ENCODE data around the gene TADA1.
A peak's percentile ranks its signal among the peaks of the same experiment; 100 is the strongest.
"Not testable (repeated sequence)": the region's sequence is repeated elsewhere in the genome, so short reads cannot be mapped to it uniquely, and the experiment has no call there.

TADA1 gene

DNA sequence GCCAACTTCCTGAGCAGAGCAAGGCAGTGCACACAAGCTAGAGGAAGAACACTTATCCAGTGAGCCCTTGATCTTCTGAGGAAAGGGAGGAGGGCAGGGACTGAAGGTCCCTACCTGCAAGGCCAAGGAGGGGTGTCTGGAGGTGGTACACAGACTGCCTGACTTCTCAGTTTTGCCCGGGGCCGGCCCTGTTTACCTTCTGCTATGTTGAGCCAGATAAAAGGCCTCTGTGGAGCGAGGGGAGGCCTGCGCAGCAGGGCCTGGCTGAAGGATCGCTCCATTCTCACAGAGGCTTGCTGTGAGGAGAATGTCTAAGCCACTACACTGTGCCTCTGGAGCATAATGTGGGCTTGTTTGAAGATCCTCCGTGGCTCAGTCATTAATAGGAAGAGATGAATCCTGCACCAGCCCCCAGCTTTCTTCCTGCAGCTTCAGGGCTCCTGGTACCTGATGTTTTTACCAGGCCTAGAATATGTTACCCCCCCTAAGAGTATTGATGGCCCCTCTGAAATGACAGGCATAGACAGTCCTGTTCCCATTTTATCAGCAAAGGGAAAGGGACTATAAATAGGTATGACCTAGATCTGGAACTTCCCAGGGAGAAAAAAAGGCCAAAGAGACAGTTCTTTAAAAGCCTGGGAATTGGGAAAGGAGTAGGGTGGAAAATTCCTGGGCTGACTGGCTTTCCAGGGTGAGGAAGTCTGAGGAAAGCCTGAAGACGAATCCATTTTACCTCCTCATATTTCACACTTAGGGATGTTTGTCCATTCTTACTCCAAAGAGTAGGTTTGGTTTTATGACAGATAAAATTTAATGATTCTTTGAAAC, 32.1 kb downstream of the TADA1 start:
- DNase-seq (ENCODE audit: low read depth in 3 of 3): no peak

DNA sequence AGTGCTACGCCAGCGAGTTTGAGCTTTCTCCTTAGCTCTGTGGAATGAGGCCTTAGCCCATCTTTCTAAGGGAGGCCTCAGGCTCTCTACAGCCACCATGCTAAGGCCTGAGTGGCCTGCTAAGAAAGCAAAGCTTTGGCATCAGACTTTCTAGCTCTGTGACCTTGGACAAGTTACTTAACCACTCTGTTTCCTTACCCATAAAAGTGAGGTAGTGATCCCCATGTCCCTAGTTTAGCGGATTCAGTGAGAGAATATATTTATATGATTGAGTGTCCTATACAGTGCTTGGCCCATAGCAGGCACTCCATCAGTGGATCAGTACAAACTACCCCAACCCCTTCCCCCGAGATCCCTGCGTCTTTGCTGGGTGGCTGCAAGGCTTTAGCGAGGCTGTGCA, 32.7 kb downstream of the TADA1 start:
- DNase-seq (ENCODE audit: low read depth in 3 of 3): no peak

DNA sequence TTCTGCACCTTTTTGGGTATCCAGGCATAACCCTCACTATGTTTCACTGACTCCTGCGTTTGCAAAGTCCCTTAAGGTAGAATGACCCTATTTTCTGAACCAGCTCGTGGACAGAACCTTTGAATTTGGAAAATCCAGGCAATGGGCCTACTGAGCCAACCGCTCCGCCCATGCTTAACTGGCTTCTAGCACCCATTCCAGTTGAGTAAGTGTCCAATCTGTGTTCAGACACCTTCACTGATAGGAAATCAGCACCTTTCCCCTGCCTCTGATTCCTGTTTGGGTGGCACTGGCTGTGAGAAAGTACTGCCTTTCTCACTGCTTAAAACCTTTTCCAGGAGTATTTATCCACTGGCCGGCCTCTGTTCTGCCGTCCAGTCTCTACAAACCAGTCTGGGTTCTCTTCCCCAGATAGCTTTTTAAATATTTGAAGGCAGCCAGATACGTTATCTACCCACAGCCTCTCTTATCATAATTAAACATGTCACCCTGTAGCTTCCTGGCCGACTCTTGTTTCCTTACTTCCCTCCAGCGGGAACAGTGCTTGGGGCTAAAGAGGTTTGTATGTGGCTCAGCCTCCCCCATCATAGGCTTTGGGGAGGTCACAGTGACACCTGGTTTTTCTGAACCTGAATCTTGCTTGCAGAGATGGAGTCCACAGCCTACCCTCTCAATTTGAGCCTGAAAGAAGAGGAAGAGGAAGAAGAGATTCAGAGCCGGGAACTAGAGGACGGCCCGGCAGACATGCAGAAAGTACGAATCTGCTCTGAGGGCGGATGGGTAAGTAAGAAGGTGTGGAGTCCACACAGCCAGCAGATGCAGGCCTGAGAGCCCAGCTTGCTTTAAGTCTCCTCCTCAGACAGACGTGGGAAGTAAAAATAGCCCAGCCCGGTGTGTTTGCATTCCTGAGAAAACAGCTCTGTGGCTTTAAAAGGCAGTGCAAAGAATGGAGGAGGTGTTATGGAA, 35.5 kb downstream of the TADA1 start:
- DNase-seq (ENCODE audit: low read depth in 3 of 3): no peak

DNA sequence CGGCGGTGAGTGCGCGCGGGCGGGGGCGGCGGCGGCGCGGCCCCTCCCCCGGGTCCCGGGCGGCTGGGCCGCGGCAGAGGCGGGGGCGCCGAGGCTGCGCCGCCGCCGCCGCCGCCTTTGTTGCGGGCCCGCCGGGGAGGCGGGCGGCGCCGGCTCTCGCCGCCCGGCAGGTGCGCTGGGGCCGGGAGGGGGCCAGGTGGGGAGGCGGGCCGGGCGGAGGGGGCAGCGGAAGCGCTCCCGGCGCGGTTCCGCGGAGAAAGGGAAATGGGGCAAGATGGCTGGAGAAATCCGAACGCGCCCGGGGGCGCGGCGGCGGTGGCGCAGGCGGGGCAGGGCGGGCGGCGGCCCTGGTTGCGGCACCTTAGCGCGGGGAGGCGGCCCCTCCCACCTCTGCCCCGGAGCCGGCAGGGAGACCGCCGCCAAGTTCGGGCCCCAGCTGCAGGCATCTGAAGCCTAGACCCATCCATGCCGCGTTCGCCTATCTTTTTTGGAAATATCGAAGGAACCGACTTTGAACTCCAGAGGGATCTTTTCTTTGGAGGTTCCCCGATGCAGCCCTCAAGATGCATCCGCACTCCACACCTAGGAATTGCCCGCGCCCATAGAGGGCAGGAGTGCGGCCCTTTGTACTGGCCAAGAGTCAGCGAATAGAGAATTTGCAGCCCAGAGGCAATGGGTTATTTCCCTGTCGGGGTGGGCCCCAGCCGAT, 36.3 kb downstream of the TADA1 start:
- DNase-seq (ENCODE audit: low read depth in 3 of 3): peak; percentile 22 to 33 (median 25)

DNA sequence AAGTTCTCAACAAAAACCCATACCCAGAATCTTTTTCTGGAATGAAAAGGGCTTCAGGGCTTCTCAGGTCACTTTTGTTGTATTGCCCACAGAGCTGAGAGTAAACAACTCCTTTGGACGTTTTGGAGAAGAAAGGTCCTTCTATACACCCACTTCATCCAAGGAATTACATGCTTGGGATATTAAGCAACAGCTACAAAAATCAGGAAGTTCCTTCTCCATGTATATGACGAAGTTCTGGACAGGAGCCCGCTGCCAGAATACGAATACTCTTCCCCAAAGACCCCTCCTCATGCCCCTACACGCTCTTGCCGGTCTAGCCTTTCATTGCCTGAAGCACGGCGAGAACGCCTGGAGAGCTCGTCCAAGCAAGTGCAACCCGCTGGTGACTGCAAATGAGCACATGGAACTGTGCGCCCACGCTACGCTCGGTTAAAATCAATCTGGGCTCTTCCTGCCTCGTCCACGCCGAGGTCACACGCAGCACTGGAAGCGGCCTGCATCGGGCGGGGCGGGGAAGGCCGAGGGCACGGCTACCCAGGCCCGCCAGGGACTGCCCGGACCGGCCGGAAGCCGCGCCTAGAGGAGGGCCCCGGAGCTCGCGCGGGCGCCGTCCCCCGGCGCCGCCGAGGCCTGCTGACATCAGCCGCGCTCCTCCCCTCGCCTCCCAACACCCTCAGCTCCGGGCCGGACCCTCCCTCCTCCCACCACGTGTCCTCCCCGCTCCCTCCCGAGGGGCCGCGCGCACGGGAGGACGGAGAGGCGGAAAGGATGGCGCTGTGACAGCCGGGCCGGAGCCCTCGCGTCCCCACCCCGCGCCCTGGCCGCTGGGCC, 37.1 kb downstream of the TADA1 start, which contains the start of gene POGK:
Gene POGK (plus strand): TSS at position 710 of the 834 bp plus-strand sequence. CDS start 1,482 bp downstream, outside the sequence.
- DNase-seq (ENCODE audit: low read depth in 3 of 3): peak; percentile 61 to 74 (median 74)

DNA sequence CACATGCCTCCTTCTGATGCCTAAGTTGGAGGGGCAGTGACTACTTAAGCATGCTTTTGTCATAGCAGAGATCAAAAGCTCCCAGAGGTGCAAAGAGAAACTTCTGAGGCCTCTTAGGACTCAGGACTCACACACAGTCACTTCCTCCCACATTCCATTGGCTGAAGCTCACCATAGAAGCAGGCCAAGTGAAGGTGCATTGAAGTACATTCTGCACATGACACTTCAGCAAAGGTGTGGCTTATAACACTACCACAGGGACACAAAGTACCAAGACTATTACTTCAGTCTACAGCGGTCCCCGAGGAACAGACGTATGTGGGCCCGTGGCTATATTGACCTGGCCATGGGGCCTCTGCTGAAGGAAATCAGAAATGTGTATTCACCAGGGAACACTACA, 39.3 kb downstream of the TADA1 start:
- DNase-seq (ENCODE audit: low read depth in 3 of 3): no peak

DNA sequence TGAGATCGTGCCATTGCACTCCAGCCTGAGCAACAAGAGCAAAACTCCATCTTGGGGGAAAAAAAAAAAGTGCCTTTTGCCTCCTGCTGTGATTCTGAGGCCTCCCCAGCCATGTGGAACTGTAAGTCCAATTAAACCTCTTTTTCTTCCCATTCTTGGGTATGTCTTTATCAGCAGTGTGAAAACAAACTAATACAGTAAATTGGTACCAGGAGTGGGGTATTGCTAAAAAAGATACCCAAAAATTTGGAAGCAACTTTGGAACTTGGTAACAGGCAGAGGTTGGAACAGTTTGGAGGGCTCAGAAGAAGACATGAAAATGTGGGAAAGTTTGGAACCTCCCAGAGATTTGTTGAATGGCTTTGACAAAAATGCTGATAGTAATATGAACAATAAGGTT, 46.3 kb downstream of the TADA1 start:
- DNase-seq (ENCODE audit: low read depth in 3 of 3): not testable (repeated sequence)

DNA sequence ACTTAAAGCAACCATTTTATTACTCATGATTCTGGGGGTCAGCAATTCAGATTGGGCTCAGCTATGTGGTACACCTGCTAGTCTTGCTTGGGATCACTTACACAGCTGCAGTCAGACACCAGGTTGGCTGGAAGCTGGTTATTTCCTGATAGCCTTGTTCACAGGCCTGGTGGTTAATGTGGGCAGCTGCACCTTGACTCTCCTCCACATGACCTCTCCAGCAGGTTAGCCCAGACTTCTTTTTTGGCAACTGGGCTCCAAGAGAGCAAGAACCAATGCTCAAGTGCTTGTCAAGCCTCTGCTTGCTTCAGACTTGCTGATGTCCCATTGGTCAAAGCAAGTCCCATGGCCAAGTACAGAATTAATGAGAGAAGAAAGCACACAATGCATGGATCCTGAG, 48.6 kb downstream of the TADA1 start:
- no peak for DNase-seq (ENCODE audit: low read depth in 3 of 3)

DNA sequence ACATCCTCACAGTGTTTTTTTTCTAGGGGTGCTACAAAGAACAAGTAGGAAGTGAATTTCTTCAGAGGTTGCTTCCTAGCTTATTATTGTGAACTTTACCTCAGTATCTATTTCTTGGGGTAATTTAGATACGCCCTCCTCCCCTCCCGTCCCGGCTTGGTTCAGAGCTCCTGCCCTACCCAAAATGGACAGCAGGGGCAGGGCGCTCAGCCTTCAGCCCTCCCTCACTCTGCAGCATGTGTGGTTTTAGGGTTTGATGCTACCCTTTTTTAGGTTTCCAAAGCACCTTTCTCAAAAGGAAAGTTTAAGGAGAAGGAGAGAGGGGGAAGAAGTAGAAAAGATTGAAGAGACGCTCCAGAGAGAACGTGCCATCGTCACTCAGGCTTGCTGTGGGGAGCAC, 53.7 kb downstream of the TADA1 start:
- DNase-seq (ENCODE audit: low read depth in 3 of 3): no peak

DNA sequence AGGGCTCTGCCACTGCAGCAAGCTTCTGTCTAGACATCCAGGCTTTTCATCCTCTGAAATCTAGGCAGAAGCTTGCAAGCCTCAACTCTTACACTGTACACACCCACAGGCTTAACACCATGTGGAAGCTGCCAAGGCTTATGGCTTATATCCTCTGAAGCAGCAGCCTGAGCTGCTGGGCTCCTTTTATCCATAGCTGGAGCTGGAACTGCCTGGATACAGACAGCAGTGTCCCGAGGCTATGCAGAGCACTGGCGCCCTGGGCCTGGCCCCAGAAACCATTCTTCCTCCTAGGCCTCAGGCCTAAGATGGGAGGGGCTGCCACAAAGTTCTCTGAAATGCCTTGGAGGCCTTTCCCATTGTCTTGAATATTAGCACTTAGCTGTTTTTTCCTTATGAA, 56.1 kb downstream of the TADA1 start:
- no peak for DNase-seq (ENCODE audit: low read depth in 3 of 3)

DNA sequence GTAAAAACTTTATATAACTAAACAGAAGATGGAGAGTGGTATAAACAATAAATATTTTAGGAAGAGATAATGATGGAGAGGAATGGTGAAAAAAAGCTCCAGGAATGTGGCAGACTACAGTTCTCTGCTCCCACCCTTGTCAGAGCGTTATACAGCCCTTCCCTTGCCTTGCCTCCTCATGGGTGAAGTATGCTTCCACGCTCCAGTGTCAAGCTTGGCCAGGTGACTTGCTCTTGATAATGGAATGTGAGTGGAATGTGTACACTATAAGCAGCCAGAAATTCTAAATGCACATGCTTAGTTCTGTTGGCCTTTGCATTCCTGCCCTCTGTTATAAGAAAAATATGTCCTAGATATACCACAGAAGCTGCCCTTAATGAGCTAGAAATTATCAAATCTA, 61.5 kb downstream of the TADA1 start:
- no peak for DNase-seq (ENCODE audit: low read depth in 3 of 3)

DNA sequence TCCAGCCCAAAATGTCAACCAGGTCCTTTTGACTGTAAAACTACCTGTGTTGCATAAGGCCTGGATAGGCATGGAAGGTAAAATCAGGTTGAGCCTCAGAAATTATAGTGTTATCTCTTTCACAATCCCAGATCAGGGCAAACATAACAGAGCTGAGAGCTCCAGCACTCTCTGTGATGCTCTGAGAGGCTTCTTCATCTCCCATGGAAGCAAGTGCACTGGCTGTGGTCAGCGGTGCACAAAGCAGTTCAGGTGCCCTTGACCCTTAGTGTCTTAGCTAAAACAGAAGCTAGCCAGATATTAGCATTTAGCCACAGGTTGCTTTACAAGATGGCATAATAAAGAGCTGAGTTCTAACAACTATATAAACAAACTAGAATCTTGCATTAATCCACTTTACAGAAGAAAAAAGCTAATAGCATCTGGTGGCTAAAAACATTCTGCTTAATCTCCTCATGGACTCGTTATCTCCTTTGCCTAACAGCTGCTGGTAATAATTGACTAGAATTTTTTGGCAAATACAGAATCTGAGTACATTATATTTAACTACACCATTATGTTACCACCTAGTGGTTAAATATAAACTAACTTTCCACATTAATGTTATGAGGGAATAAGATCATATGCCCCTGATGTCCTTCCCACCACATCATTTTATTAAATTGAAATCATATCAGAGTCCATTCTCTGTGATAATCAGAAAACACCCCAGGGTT, 62.4 kb downstream of the TADA1 start:
- DNase-seq (ENCODE audit: low read depth in 3 of 3): no peak

DNA sequence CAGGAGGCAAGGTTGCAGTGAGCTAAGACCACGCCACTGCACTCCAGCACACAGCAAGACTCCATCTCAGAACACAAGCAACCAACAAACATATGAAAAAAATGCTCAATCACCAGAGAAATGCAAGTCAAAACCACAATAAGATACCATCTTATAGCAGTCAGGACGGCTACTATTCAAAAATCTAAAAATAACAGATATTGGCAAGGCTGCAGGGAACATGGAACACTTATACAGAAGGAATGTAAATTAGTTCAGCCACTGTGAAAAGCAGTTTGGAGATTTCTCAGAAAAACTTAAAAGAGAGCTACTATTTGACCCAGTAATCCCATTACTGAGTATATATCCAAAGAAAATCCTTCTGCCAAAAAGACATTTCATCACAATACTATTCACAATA, 64.4 kb downstream of the TADA1 start:
- DNase-seq (ENCODE audit: low read depth in 3 of 3): no peak

DNA sequence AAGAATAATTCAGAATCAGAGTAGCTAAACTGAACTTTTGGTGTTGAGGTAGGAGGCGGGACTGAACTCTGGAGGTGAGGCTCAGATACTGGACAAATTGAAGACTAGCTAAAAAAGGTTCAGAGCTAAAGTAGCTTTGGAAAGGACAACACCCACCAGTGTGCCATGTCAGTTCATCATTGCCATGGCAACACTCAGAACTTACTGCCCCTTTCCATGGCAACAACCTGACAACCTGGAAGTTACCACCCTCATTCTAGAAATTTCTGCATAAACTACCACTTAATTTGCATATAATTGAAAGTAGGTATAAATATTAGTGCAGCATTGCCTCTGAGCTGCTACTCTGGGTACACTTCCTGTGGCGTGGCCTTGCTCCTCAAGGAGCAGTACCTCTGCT, 67.1 kb downstream of the TADA1 start:
- no peak for DNase-seq (ENCODE audit: low read depth in 3 of 3)

Measured in stimulated activated CD4-positive, alpha-beta T cell treated with anti-CD3 and anti-CD28 coated beads, TNF-alpha, amount 100 ng/mL, for 48 hours (primary cell).